DOHH2 (cell line): ENCODE results near the gene CYP4V2.

Experiments
- H3F3A ChIP-seq: fragments of 200-600 bp; sonication (generic), shearing (Covaris generic); 2 replicates; pipeline ENCODE4 v1.6.0; 2016; ENCODE audit warnings: antibody characterized with exemption, mild to moderate bottlenecking; ENCODE audit not compliant: control insufficient read depth, insufficient read depth
- H3K27ac ChIP-seq: fragments of 200-600 bp; sonication (generic); 2 replicates; pipeline ENCODE4 v1.5.1; 2014; ENCODE audit warnings: low read depth, mild to moderate bottlenecking, low read length, moderate library complexity
- H3K27me3 ChIP-seq: fragments of 200-600 bp; sonication (generic); 2 replicates; pipeline ENCODE4 v1.6.1; 2014; ENCODE audit warnings: mild to moderate bottlenecking, low read length, mixed read lengths; ENCODE audit not compliant: control insufficient read depth
- H3K36me3 ChIP-seq: fragments of 200-600 bp; sonication (generic); 2 replicates; pipeline ENCODE4 v1.6.1; 2014; ENCODE audit warnings: mild to moderate bottlenecking, low read length, moderate library complexity, mixed read lengths; ENCODE audit not compliant: control insufficient read depth
- H3K4me1 ChIP-seq: fragments of 200-600 bp; sonication (generic); 2 replicates; pipeline ENCODE4 v1.6.1; 2014; ENCODE audit warnings: mild to moderate bottlenecking, low read length, mixed read lengths; ENCODE audit not compliant: control insufficient read depth
- H3K4me2 ChIP-seq: fragments of 200-600 bp; sonication (generic); 2 replicates; pipeline ENCODE4 v1.6.0; 2014; ENCODE audit warnings: mild to moderate bottlenecking, low read length, moderate library complexity
- H3K4me3 ChIP-seq: fragments of 200-600 bp; sonication (generic); 2 replicates; pipeline ENCODE4 v1.5.1; 2014; ENCODE audit warnings: mild to moderate bottlenecking, low read length, mixed read lengths
- H3K79me2 ChIP-seq: fragments of 200-600 bp; sonication (generic); 2 replicates; pipeline ENCODE4 v1.6.1; 2014; ENCODE audit warnings: mild to moderate bottlenecking, low read length, mixed read lengths; ENCODE audit not compliant: control insufficient read depth
- H3K9me2 ChIP-seq: fragments of 200-600 bp; sonication (generic); replicated peaks from 2 replicates; pipeline ENCODE4 v1.6.1; 2014; ENCODE audit warnings: mild to moderate bottlenecking, low read length, mixed read lengths; ENCODE audit not compliant: control insufficient read depth
- H3K9me3 ChIP-seq: fragments of 200-600 bp; sonication (generic); 2 replicates; pipeline ENCODE4 v1.6.1; 2014; ENCODE audit warnings: antibody characterized with exemption, low read length, mixed read lengths; ENCODE audit not compliant: control insufficient read depth, insufficient read depth
- H4K20me1 ChIP-seq: fragments of 200-600 bp; sonication (generic); 2 replicates; pipeline ENCODE4 v1.6.0; 2014; ENCODE audit warnings: low read depth, mild to moderate bottlenecking, antibody characterized with exemption, low read length, moderate library complexity; ENCODE audit not compliant: control insufficient read depth, insufficient read depth
- EZH2phosphoT487 ChIP-seq: fragments of 200-600 bp; sonication (generic); IDR thresholded peaks from 2 replicates; pipeline ENCODE4 v1.6.1; 2017; ENCODE audit warnings: borderline replicate concordance, mild to moderate bottlenecking, antibody characterized with exemption, low read length, moderate library complexity, mixed read lengths
- TF ChIP-seq, protein P1 (sequence below): fragments of 200-600 bp; sonication (generic); IDR thresholded peaks from one replicate; pipeline ENCODE4 v1.5.1; 2014; ENCODE audit warnings: antibody characterized with exemption, mild to moderate bottlenecking, low read depth, low read length; ENCODE audit not compliant: poor library complexity, severe bottlenecking

Gene CYP4V2

DNA sequence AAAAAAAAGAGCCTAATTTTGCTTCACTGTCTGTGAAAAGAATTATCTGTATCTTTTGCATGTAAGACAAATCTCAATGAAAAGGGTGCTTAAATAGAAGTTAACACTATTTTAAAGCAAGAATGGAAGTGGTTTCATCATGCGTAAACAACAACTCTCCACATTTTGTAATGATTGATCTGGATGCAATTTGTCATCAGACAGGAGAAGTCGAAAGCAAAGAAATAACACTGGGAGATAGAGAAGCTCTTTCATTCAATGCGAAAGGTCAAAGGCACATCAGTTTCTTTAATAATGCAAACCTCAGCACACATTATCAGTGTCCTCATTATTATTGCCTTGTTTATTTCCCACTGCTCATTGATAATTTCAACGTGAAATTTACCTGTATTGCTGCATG lies 44.8 kb downstream of the CYP4V2 start:
- H3K27ac ChIP-seq, result no peak overlapping the region
- H3K9me3 ChIP-seq, result no peaks in the 10 kb centered on the region
- no peak overlapping the region for H3K4me2 ChIP-seq
- H3K9me2 ChIP-seq, result no peaks in the 10 kb centered on the region
- H3K4me1 ChIP-seq, result no peaks in the 10 kb centered on the region
- H3K4me3 ChIP-seq, result no peak overlapping the region
- H4K20me1 ChIP-seq, result no peaks in the 10 kb centered on the region
- H3K79me2 ChIP-seq, result no peaks in the 10 kb centered on the region
- TF ChIP-seq, protein P1, sequence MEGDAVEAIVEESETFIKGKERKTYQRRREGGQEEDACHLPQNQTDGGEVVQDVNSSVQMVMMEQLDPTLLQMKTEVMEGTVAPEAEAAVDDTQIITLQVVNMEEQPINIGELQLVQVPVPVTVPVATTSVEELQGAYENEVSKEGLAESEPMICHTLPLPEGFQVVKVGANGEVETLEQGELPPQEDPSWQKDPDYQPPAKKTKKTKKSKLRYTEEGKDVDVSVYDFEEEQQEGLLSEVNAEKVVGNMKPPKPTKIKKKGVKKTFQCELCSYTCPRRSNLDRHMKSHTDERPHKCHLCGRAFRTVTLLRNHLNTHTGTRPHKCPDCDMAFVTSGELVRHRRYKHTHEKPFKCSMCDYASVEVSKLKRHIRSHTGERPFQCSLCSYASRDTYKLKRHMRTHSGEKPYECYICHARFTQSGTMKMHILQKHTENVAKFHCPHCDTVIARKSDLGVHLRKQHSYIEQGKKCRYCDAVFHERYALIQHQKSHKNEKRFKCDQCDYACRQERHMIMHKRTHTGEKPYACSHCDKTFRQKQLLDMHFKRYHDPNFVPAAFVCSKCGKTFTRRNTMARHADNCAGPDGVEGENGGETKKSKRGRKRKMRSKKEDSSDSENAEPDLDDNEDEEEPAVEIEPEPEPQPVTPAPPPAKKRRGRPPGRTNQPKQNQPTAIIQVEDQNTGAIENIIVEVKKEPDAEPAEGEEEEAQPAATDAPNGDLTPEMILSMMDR, result no peak
- TF ChIP-seq EZH2phosphoT487, result no peak
- no peaks in the 10 kb centered on the region for H3K36me3 ChIP-seq
- no peaks in the 10 kb centered on the region for H3F3A ChIP-seq
- H3K27me3 ChIP-seq, result 0 out of 2 replicates have a peak, but pooled peaks cover 4% of the 10 kb centered on the region

DNA sequence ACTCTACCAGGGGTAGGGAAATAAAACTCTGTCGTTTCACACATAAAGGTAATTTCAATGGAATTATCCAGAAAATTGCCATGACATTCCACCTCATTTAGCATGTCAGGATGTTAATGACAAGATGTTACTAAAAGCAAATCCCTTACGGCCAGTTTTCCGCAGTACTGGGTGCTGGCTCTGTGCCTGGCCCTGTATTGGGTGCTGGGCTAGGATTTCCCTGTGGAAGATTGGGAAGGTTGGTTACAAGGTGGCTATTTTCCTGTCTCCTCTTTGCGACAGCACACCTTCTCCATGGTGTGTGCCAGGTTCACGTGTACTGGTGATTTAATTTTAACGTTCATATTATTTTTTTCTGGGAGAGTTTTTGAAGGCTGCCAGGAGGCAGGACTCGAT lies 49.1 kb downstream of the CYP4V2 start:
- no peaks in the 10 kb centered on the region for H3K79me2 ChIP-seq
- no peaks in the 10 kb centered on the region for H3K9me2 ChIP-seq
- H3K4me1 ChIP-seq, result no peaks in the 10 kb centered on the region
- no peaks in the 10 kb centered on the region for H3F3A ChIP-seq
- no peak overlapping the region for H3K4me2 ChIP-seq
- TF ChIP-seq, protein P1, result no peak
- no peak for TF ChIP-seq EZH2phosphoT487
- H3K9me3 ChIP-seq, result no peaks in the 10 kb centered on the region
- H3K36me3 ChIP-seq, result no peaks in the 10 kb centered on the region
- H3K27me3 ChIP-seq, result no peaks in the 10 kb centered on the region
- no peak overlapping the region for H3K27ac ChIP-seq
- no peaks in the 10 kb centered on the region for H4K20me1 ChIP-seq
- H3K4me3 ChIP-seq, result no peak overlapping the region

- Histone ChIP-seq H3K9me3 (no peaks in the 10 kb centered on the region), H3K27ac (no peak overlapping the region), H3K9me2 (no peaks in the 10 kb centered on the region), H3K79me2 (no peaks in the 10 kb centered on the region), H3K36me3 (no peaks in the 10 kb centered on the region), H3K4me2 (no peak overlapping the region), H3K4me1 (no peaks in the 10 kb centered on the region), H4K20me1 (no peaks in the 10 kb centered on the region), H3K4me3 (no peak overlapping the region), H3K27me3 (no peaks in the 10 kb centered on the region), H3F3A (no peaks in the 10 kb centered on the region)
- no peak for TF ChIP-seq EZH2phosphoT487
- TF ChIP-seq, protein P1, result no peak
Observed at GRCh38 chr4:186240848-186241491, 49.6 kb downstream of the CYP4V2 start.
